ENCODE data around the gene CLASP1.
"Not testable (repeated sequence)": the region's sequence is repeated elsewhere in the genome, so short reads cannot be mapped to it uniquely, and the experiment has no call there.

Gene CLASP1

DNA sequence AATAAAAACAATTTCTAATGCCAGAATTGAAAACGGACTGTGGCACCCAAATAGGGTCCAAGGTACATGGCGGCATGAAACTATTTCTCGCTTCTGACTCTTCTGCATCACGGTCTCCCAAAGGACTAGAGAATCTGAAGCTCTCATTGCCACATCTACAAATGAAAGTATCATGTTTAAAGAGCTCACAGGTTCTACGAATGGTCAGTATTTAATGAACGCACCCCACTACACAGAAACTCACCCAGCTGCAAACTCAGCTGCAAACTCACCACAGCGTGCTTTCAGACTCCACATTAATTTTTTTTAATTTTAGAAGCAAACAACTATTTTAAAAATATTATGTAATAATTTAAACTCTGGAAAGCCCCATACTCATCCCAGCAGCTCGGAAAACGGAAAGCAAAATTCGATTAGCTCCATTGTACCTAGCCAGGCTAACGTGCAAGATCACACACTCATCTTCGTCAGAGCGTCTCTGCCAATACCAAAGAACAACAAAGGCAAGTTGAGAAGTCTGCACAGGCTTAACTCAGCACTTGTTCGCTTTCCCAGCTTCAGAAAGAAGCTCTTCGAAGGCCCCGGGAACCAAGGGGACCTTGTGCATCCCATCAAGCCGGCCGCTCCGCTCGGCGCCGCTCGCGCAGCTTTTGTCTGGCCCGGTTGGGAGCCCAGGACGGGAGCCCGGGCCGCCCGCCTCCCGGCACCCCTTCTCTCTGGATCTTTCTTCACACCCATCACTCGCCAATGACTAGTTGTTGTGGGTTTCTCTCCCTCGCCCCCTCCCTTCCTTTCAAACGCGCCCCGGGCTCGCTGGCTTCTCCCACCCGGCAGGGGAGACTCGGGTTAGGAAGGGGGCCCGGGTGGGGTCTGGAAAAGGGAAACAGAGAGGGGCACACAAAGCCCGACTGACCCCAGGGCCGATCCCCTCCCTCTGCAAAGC lies 785 bp downstream of the CLASP1 start:
- H3K4me3 ChIP-seq: peak overlapping the region; percentile 98
- TF ChIP-seq, protein P1, sequence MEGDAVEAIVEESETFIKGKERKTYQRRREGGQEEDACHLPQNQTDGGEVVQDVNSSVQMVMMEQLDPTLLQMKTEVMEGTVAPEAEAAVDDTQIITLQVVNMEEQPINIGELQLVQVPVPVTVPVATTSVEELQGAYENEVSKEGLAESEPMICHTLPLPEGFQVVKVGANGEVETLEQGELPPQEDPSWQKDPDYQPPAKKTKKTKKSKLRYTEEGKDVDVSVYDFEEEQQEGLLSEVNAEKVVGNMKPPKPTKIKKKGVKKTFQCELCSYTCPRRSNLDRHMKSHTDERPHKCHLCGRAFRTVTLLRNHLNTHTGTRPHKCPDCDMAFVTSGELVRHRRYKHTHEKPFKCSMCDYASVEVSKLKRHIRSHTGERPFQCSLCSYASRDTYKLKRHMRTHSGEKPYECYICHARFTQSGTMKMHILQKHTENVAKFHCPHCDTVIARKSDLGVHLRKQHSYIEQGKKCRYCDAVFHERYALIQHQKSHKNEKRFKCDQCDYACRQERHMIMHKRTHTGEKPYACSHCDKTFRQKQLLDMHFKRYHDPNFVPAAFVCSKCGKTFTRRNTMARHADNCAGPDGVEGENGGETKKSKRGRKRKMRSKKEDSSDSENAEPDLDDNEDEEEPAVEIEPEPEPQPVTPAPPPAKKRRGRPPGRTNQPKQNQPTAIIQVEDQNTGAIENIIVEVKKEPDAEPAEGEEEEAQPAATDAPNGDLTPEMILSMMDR (IDR thresholded peaks at IDR 0.05): no peak
- H3K4me1 ChIP-seq: peaks cover 0 to 51% (median 36%) of the 10 kb centered on the region in 4 donors
- DNase-seq: peak in 1 of 2 donors; percentile 76
- H3K27me3 ChIP-seq: no peaks in the 10 kb centered on the region
- no peaks in the 10 kb centered on the region for H3K9me3 ChIP-seq
- H3K27ac ChIP-seq: peak overlapping the region; percentile 97
- intact Hi-C loops (cut with DNase I; ENCODE audit: low total_unique reads): loop anchor here (2.0 kb wide), 1 partner anchor 118 kb away; the partner anchor contains the start of gene RNU4ATAC
- H3K36me3 ChIP-seq: no peaks in the 10 kb centered on the region

DNA sequence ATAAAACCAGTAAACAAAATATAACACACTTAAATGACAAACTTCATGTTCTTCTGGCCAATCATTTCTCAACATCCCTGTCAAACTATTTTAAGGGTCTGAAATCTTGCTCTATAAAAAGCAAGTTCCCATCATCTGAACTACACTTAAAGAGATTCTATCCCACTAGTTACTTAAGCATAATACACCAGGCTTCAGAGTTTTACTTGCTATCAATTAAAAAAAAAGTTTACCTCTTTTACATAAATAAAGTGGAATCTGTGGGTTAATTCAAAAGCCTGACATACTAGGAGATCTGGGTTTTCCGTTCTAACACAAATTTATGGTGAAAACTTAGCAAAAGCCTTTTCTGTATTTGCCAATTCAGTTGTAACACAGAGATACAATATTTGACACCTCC lies 1.9 kb downstream of the CLASP1 start:
- intact Hi-C loops (cut with DNase I; ENCODE audit: low total_unique reads): no loop called here
- Histone ChIP-seq H3K4me1 (peaks cover 0 to 49% (median 35%) of the 10 kb centered on the region in 4 donors), H3K27ac (peak overlapping the region; percentile 97), H3K4me3 (peak overlapping the region in 1 of 2 donors; percentile 98), H3K27me3 (no peaks in the 10 kb centered on the region), H3K36me3 (peaks cover 0 to under 1% (median 0%) of the 10 kb centered on the region in 3 donors), H3K9me3 (no peaks in the 10 kb centered on the region)
- TF ChIP-seq, protein P1 (IDR thresholded peaks at IDR 0.05): no peak
- no peak for DNase-seq

DNA sequence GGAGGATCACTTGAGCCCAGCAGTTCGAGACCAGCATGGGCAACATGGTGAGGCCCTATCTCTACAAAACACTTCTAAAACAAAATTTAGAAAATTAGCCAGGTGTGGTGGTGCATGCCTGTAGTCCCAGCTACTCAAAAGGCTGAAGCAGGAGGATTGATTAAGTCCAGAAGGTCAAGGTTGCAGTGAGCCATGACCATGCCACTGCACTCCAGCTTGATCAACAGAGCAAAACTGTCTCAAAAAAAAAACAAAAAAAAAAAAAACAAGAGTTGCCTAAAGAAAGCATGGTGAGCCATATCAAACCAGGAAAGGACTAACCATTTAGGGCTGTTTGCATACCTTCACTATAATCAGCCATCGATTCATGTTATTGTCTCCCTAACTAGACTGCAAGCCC lies 4.5 kb downstream of the CLASP1 start:
- H3K27me3 ChIP-seq: no peaks in the 10 kb centered on the region
- TF ChIP-seq, protein P1 (IDR thresholded peaks at IDR 0.05): no peak
- no peak for DNase-seq
- H3K27ac ChIP-seq: no peak overlapping the region
- peaks cover 0 to 5% (median 0%) of the 10 kb centered on the region in 3 donors for H3K36me3 ChIP-seq
- no peaks in the 10 kb centered on the region for H3K9me3 ChIP-seq
- intact Hi-C loops (cut with DNase I; ENCODE audit: low total_unique reads): no loop called here
- no peak overlapping the region for H3K4me3 ChIP-seq
- H3K4me1 ChIP-seq: peaks cover 0 to 29% (median 18%) of the 10 kb centered on the region in 4 donors

DNA sequence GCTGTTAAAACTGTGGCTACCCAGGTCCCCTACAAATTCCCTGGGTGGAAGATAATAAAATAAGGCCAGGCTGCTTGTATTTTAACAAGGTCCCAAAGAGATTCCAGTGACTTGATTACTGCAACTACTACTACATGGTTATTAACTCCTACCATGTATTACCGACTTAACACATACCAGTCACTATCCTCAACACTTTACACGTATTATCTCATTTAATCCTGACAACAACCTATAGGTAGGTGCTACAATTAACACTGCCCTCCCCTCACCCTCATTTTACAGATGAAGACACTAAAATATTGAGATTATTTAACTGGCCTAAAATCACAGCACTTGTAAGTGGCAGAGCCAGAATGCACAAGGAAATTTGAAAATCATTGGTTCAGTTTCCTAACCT lies 5.4 kb downstream of the CLASP1 start:
- H3K4me1 ChIP-seq: peaks cover 0 to 29% (median 18%) of the 10 kb centered on the region in 4 donors
- intact Hi-C loops (cut with DNase I; ENCODE audit: low total_unique reads): no loop called here

DNA sequence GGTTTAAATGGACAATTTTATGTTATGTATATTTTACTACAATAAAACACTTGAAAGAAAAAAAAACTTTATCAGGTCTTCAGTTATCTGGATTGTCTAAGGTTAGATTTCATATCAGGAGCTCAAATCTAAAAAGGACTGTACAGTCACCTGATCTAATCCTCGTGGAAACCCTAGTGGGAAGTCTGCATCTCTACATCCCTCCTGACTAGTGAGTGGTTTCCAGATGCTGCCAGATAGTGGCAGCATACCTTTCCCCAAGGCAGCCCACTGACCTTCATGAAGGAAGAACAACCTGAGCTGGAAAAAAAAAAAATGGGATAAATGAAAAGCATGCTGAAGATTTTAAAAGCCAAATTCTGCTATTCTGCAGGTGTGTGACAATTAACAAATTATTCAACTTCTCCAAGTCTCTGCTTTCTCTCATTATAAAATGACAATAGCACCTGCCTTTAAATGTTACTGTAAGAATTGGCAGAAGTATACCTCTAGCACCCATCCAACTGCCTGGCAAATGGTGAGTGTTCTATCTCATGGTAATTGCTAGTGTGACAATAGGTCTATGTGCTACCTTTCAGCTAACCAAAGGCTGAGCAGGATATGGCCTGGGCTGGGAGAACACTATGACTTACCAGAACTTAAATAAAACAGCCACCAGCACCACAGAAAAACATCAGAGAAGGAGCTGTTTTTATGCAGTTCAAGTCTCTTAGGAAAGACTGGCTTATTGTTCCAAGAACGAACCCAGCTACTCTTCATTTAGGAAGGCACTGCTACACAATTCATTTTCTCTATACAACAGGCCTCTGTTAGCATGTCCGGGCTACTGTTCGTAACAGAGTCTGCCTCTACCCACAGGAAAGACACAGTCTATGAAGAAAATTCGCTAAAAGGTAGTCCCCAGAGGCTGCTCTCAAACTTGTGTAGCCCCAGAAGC lies 8.6 kb downstream of the CLASP1 start:
- DNase-seq: no peak
- H3K9me3 ChIP-seq: no peaks in the 10 kb centered on the region
- H3K36me3 ChIP-seq: peaks cover 0 to 5% (median 0%) of the 10 kb centered on the region in 3 donors
- TF ChIP-seq, protein P1 (IDR thresholded peaks at IDR 0.05): no peak
- H3K27ac ChIP-seq: no peak overlapping the region
- no peak overlapping the region for H3K4me3 ChIP-seq
- no peaks in the 10 kb centered on the region for H3K27me3 ChIP-seq
- peaks cover 0 to 6% (median 2%) of the 10 kb centered on the region in 4 donors for H3K4me1 ChIP-seq
- intact Hi-C loops (cut with DNase I; ENCODE audit: low total_unique reads): no loop called here

More for the DNA sequence above, 5.4 kb downstream of the CLASP1 start:
- Histone ChIP-seq H3K4me3 (no peak overlapping the region), H3K36me3 (peaks cover 0 to 5% (median 0%) of the 10 kb centered on the region in 3 donors), H3K27ac (no peak overlapping the region), H3K27me3 (no peaks in the 10 kb centered on the region), H3K9me3 (no peaks in the 10 kb centered on the region)
- DNase-seq: no peak
- TF ChIP-seq, protein P1 (IDR thresholded peaks at IDR 0.05): no peak

DNA sequence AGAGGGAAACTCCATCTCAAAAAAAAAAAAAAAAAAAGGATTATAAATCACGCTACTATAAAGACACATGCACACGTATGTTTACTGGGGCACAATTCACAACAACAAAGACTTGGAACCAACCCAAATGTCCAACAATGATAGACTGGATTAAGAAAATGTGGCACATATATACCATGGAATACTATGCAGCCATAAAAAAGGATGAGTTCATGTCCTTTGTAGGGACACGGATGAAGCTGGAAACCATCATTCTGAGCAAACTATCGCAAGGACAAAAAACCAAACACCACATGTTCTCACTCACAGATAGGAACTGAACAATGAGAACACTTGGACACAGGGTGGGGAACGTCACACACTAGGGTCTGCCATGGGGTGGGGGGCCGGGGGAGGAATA lies 9.4 kb downstream of the CLASP1 start:
- DNase-seq; H3K27me3 ChIP-seq; H3K27ac ChIP-seq; H3K36me3 ChIP-seq; H3K4me1 ChIP-seq; H3K9me3 ChIP-seq; H3K4me3 ChIP-seq; intact Hi-C loops (cut with DNase I; ENCODE audit: low total_unique reads): not testable (repeated sequence)
